Activated T-helper 17 cell treated with anti-CD3 and anti-CD28 coated beads, Interleukin-2, amount 50 U/mL, for 72 hours (primary cell): ENCODE data around the gene ST3GAL5. TPM values are rescaled to one million over a fixed set of nuclear protein-coding genes. Genes with fewer than 3 reads are reported as not detected.

Source experiments
- ATAC-seq: fragments of 150-1000 bp; cut with Tn5 transposase; replicated peaks from 2 replicates; pipeline ENCODE4 v1.10.0; 2021; ENCODE audit warnings: mild to moderate bottlenecking, moderate library complexity
- H3K27ac Mint-ChIP-seq: one replicate; pipeline ENCODE4 v1.8.0; 2022; ENCODE audit warnings: mixed read lengths
- H3K27me3 Mint-ChIP-seq: one replicate; pipeline ENCODE4 v1.8.0; 2022; ENCODE audit warnings: mixed read lengths
- H3K36me3 Mint-ChIP-seq: one replicate; pipeline ENCODE4 v1.8.0; 2022; ENCODE audit warnings: low read depth, mild to moderate bottlenecking, mixed read lengths
- H3K4me1 Mint-ChIP-seq: one replicate; pipeline ENCODE4 v1.8.0; 2022; ENCODE audit warnings: mixed read lengths
- H3K4me3 Mint-ChIP-seq: one replicate; pipeline ENCODE4 v1.8.0; 2022; ENCODE audit warnings: mild to moderate bottlenecking, mixed read lengths
- H3K9me3 Mint-ChIP-seq: one replicate; pipeline ENCODE4 v1.8.0; 2022; ENCODE audit warnings: mixed read lengths
- total RNA-seq, 2 donors: library from RNA; stranded (reverse); gene quantifications; one replicate each; pipeline ENCODE4 v1.2.3, GENCODE V29; 2022

ST3GAL5 gene
- total RNA-seq, 2 donors from 2014 or later: 7.6 to 13.7 TPM

GRCh38 chr2:85810371-85811179, 78.2 kb downstream of the ST3GAL5 start:
- Mint-ChIP-seq H3K4me3 (no peak overlapping the region), H3K36me3 (no peaks in the 10 kb centered on the region), H3K4me1 (no peaks in the 10 kb centered on the region), H3K9me3 (no peaks in the 10 kb centered on the region), H3K27me3 (no peaks in the 10 kb centered on the region), H3K27ac (no peak overlapping the region)
- ATAC-seq: no peak

GRCh38 chr2:85807756-85808155, 81.0 kb downstream of the ST3GAL5 start:
- Mint-ChIP-seq H3K27ac (no peak overlapping the region), H3K27me3 (no peaks in the 10 kb centered on the region), H3K4me3 (no peak overlapping the region), H3K4me1 (no peaks in the 10 kb centered on the region), H3K9me3 (no peaks in the 10 kb centered on the region), H3K36me3 (no peaks in the 10 kb centered on the region)
- no peak for ATAC-seq

- H3K27me3 Mint-ChIP-seq: no peaks in the 10 kb centered on the region
- no peaks in the 10 kb centered on the region for H3K36me3 Mint-ChIP-seq
- no peaks in the 10 kb centered on the region for H3K9me3 Mint-ChIP-seq
- ATAC-seq: no peak
- H3K4me3 Mint-ChIP-seq: no peak overlapping the region
- no peaks in the 10 kb centered on the region for H3K4me1 Mint-ChIP-seq
- no peak overlapping the region for H3K27ac Mint-ChIP-seq
These were observed 82.3 kb downstream of the ST3GAL5 start for GRCh38 chr2:85806358-85807118.

GRCh38 chr2:85804583-85804982, 84.2 kb downstream of the ST3GAL5 start:
- H3K36me3 Mint-ChIP-seq: no peaks in the 10 kb centered on the region
- peaks cover 2% of the 10 kb centered on the region for H3K27me3 Mint-ChIP-seq
- no peaks in the 10 kb centered on the region for H3K9me3 Mint-ChIP-seq
- H3K4me1 Mint-ChIP-seq: no peaks in the 10 kb centered on the region
- H3K27ac Mint-ChIP-seq: no peak overlapping the region
- H3K4me3 Mint-ChIP-seq: no peak overlapping the region
- ATAC-seq: no peak

GRCh38 chr2:85803704-85804425, 84.9 kb downstream of the ST3GAL5 start:
- Mint-ChIP-seq H3K27me3 (peaks cover 4% of the 10 kb centered on the region), H3K4me1 (no peaks in the 10 kb centered on the region), H3K27ac (no peak overlapping the region), H3K4me3 (no peak overlapping the region), H3K9me3 (no peaks in the 10 kb centered on the region), H3K36me3 (no peaks in the 10 kb centered on the region)
- no peak for ATAC-seq

GRCh38 chr2:85802354-85803103, 86.3 kb downstream of the ST3GAL5 start:
- no peak for ATAC-seq
- H3K9me3 Mint-ChIP-seq: no peaks in the 10 kb centered on the region

GRCh38 chr2:85801871-85802270, 86.9 kb downstream of the ST3GAL5 start:
- H3K4me3 Mint-ChIP-seq: no peak overlapping the region
- no peaks in the 10 kb centered on the region for H3K9me3 Mint-ChIP-seq
- no peaks in the 10 kb centered on the region for H3K4me1 Mint-ChIP-seq
- H3K27me3 Mint-ChIP-seq: peaks cover 15% of the 10 kb centered on the region
- no peaks in the 10 kb centered on the region for H3K36me3 Mint-ChIP-seq
- no peak for ATAC-seq
- H3K27ac Mint-ChIP-seq: no peak overlapping the region

More at GRCh38 chr2:85802354-85803103, 86.3 kb downstream of the ST3GAL5 start:
- Mint-ChIP-seq H3K4me3 (no peak overlapping the region), H3K27me3 (peaks cover 10% of the 10 kb centered on the region), H3K4me1 (no peaks in the 10 kb centered on the region), H3K27ac (no peak overlapping the region), H3K36me3 (no peaks in the 10 kb centered on the region)

- no peaks in the 10 kb centered on the region for H3K4me1 Mint-ChIP-seq
- H3K36me3 Mint-ChIP-seq: no peaks in the 10 kb centered on the region
- H3K9me3 Mint-ChIP-seq: no peaks in the 10 kb centered on the region
- ATAC-seq: no peak
- no peak overlapping the region for H3K4me3 Mint-ChIP-seq
- no peak overlapping the region for H3K27ac Mint-ChIP-seq
- H3K27me3 Mint-ChIP-seq: peaks cover 20% of the 10 kb centered on the region
These were observed 88.2 kb downstream of the ST3GAL5 start for GRCh38 chr2:85800586-85800985.

GRCh38 chr2:85799215-85799956, 89.4 kb downstream of the ST3GAL5 start:
- Mint-ChIP-seq H3K36me3 (no peaks in the 10 kb centered on the region), H3K4me1 (no peaks in the 10 kb centered on the region), H3K4me3 (no peak overlapping the region), H3K9me3 (no peaks in the 10 kb centered on the region), H3K27ac (no peak overlapping the region), H3K27me3 (peaks cover 20% of the 10 kb centered on the region)
- peak; percentile 39 for ATAC-seq

- Mint-ChIP-seq H3K36me3 (no peaks in the 10 kb centered on the region), H3K9me3 (no peaks in the 10 kb centered on the region), H3K4me1 (no peaks in the 10 kb centered on the region), H3K27ac (no peak overlapping the region), H3K4me3 (no peak overlapping the region), H3K27me3 (peaks cover 21% of the 10 kb centered on the region)
- no peak for ATAC-seq
These were observed 90.9 kb downstream of the ST3GAL5 start for GRCh38 chr2:85797921-85798320.

- Mint-ChIP-seq H3K9me3 (no peaks in the 10 kb centered on the region), H3K27me3 (peaks cover 28% of the 10 kb centered on the region), H3K4me3 (no peak overlapping the region), H3K36me3 (no peaks in the 10 kb centered on the region), H3K27ac (no peak overlapping the region), H3K4me1 (no peaks in the 10 kb centered on the region)
- ATAC-seq: no peak
These were observed 91.5 kb downstream of the ST3GAL5 start for GRCh38 chr2:85797263-85797660.

- H3K27ac Mint-ChIP-seq: no peak overlapping the region
These were observed 92.2 kb downstream of the ST3GAL5 start for GRCh38 chr2:85796341-85797262.

GRCh38 chr2:85796046-85796340, 92.8 kb downstream of the ST3GAL5 start:
- H3K27me3 Mint-ChIP-seq: peaks cover 32% of the 10 kb centered on the region
- H3K27ac Mint-ChIP-seq: no peak overlapping the region
- H3K4me3 Mint-ChIP-seq: no peak overlapping the region
- H3K4me1 Mint-ChIP-seq: no peaks in the 10 kb centered on the region
- no peaks in the 10 kb centered on the region for H3K9me3 Mint-ChIP-seq
- ATAC-seq: no peak
- no peaks in the 10 kb centered on the region for H3K36me3 Mint-ChIP-seq

More at GRCh38 chr2:85796341-85797262, 92.2 kb downstream of the ST3GAL5 start:
- H3K4me3 Mint-ChIP-seq: no peak overlapping the region
- no peaks in the 10 kb centered on the region for H3K9me3 Mint-ChIP-seq
- no peak for ATAC-seq
- H3K36me3 Mint-ChIP-seq: no peaks in the 10 kb centered on the region
- H3K4me1 Mint-ChIP-seq: no peaks in the 10 kb centered on the region
- peaks cover 32% of the 10 kb centered on the region for H3K27me3 Mint-ChIP-seq
